GM21786 (cell line): Measurements from ENCODE around the gene FGGY.

Source experiments
- ATAC-seq: cut with Tn5 transposase; IDR thresholded peaks from one replicate; pipeline ENCODE4 v1.9.1; 2021; ENCODE audit not compliant: unreplicated experiment

FGGY gene

GRCh38 chr1:59410457-59410856, 113.6 kb downstream of the FGGY start:
- ATAC-seq: peak; percentile 38

GRCh38 chr1:59411147-59411546, 114.3 kb downstream of the FGGY start:
- ATAC-seq: no peak

GRCh38 chr1:59412718-59413326, 115.9 kb downstream of the FGGY start:
- no peak for ATAC-seq

GRCh38 chr1:59413327-59413720, 116.4 kb downstream of the FGGY start:
- no peak for ATAC-seq

- ATAC-seq: no peak
Measured at GRCh38 chr1:59414406-59415133, 117.7 kb downstream of the FGGY start.

- no peak for ATAC-seq
Measured at GRCh38 chr1:59415286-59415850, 118.5 kb downstream of the FGGY start.

- no peak for ATAC-seq
Measured at GRCh38 chr1:59415881-59416280, 119.0 kb downstream of the FGGY start.

- no peak for ATAC-seq
Measured at GRCh38 chr1:59417406-59417805, 120.5 kb downstream of the FGGY start.

GRCh38 chr1:59418363-59419144, 121.7 kb downstream of the FGGY start:
- no peak for ATAC-seq

GRCh38 chr1:59419361-59420140, 122.7 kb downstream of the FGGY start:
- ATAC-seq: no peak

- no peak for ATAC-seq
Measured at GRCh38 chr1:59421232-59421920, 124.5 kb downstream of the FGGY start.

GRCh38 chr1:59422921-59423575, 126.2 kb downstream of the FGGY start:
- ATAC-seq: no peak

- ATAC-seq: no peak
Measured at GRCh38 chr1:59427155-59427554, 130.3 kb downstream of the FGGY start.

GRCh38 chr1:59427784-59428183, 130.9 kb downstream of the FGGY start:
- no peak for ATAC-seq

- no peak for ATAC-seq
Measured at GRCh38 chr1:59428828-59429227, 131.9 kb downstream of the FGGY start.

- no peak for ATAC-seq
Measured at GRCh38 chr1:59429656-59430055, 132.8 kb downstream of the FGGY start.

- no peak for ATAC-seq
Measured at GRCh38 chr1:59431566-59432294, 134.8 kb downstream of the FGGY start.

GRCh38 chr1:59432531-59433439, 135.9 kb downstream of the FGGY start:
- peak; percentile 96 for ATAC-seq
